HG02884 (cell line): Measurements from ENCODE around the gene TRPM2.

ENCODE experiments used
- ATAC-seq: cut with Tn5 transposase; IDR thresholded peaks from one replicate; pipeline ENCODE4 v1.9.1; 2021; ENCODE audit warnings: mild to moderate bottlenecking, moderate library complexity; ENCODE audit not compliant: unreplicated experiment

TRPM2 gene

DNA sequence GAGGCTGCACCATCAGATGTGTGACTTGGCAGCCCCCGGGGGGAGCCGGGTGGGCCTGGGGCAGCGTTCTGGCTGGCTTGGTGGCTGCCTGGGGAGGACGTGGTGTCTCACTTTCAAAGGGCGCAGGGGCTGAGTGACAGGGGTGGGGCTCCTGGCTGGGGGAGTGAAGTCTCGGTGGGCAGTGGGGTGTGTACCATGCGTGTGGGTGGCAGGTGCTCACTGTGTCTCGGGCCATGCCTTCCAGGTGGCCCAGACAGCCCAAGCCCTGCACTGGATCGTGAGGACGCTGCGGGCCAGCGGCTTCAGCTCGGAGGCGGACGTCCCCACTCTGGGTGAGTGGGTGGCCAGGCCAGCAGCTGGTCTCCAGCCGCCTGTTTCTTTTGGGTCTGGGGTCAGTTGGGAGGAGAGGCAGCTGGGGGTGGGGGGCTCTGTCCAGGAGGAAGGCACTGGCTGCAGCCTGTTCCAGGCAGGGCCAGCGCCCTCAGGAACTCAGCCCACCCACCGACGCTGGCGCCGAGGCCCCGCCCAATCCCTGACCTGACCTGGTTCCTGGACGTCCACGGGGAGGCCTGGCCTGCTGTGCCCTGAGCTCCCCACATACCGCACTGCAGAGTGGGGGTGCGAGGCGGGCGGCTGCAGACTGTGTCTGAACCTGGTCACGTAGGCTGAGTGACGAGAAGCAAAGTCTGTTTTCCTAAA lies 71.3 kb downstream of the TRPM2 start:
- no peak for ATAC-seq

DNA sequence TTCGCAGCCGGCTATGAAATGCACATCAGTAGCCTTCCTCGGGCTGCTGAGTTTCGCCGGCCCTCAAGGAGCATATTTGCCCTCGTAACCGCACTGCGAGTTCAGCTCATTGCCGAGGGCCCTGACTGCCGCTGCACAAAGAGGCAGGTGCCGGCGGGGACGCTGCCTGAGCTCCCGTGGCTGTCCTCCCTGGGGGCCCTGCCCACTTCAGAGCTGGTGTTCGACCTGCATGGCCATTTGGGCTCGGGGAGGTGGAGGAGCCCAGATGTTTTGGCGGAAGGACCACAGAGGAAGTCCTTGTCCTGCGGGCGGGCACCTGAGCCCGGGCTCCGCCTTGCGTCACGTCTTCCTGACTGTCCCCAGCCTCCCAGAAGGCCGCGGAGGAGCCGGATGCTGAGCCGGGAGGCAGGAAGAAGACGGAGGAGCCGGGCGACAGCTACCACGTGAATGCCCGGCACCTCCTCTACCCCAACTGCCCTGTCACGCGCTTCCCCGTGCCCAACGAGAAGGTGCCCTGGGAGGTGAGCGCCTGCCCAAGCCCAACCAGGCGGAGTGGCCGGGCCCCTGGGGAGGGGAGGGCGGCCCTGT lies 72.0 kb downstream of the TRPM2 start:
- no peak for ATAC-seq

- ATAC-seq: no peak
Observed at GRCh38 chr21:44425895-44426662, 72.7 kb downstream of the TRPM2 start.

DNA sequence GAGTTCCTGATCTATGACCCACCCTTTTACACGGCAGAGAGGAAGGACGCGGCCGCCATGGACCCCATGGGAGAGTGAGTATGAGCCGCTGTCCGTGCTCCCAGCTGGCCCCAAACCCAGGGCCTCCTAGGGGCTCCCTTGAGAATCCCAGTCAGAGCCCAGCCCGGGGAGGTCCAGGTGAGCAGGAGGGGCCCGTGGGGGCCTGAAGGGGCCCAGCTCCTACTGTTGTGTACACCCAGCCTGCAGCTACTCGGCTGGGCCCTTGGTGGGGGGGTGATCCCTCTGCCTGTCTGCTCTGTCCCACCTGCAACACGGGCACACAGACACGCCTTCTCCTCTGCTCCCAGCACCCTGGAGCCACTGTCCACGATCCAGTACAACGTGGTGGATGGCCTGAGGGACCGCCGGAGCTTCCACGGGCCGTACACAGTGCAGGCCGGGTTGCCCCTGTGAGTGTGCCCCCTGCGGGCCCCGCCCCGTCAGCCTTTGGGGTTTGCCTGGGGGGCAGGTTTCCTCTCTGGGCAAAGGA lies 73.3 kb downstream of the TRPM2 start:
- no peak for ATAC-seq

DNA sequence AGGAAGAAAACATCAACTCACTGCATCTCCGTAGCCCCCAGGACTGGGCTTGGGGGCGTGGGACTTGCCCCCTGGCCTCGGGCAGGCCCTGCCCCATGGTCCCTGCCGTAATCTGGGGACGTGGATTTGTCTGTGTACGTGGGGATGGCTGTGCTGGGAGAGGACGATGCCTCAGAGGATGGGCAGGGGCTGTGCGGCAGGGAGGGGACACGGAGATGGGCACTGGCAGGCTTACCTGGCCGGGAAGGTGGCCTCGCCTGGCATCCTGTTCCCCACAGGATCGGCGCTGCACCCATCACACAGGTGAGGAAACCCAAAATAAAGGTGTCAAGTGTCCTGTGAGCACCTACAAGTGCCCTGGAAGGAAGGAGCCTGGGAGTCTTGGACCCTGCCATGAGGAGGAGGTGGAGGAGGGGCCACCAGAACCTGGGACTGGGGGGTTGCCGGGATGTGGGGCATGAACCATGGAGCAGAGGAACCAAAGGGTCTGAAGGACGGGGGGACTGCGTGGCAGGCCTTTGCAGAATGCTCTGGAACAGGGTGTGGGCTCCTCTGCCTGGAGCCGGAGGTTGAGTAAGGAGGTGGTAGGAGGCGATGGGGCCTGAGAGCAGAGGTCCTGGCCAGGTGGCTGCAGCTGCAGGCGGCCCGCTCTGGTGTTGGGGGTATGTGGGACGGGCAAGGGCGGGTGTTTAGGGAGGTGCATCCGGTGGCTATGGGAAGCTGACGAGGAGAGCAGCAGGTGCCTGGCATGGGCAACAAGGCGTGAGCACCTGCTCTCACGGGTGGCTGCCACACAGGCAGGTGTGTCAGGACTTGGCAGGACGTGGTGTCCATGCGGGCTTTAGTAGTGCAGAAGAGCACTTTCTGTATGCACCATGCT lies 74.1 kb downstream of the TRPM2 start:
- ATAC-seq: no peak

DNA sequence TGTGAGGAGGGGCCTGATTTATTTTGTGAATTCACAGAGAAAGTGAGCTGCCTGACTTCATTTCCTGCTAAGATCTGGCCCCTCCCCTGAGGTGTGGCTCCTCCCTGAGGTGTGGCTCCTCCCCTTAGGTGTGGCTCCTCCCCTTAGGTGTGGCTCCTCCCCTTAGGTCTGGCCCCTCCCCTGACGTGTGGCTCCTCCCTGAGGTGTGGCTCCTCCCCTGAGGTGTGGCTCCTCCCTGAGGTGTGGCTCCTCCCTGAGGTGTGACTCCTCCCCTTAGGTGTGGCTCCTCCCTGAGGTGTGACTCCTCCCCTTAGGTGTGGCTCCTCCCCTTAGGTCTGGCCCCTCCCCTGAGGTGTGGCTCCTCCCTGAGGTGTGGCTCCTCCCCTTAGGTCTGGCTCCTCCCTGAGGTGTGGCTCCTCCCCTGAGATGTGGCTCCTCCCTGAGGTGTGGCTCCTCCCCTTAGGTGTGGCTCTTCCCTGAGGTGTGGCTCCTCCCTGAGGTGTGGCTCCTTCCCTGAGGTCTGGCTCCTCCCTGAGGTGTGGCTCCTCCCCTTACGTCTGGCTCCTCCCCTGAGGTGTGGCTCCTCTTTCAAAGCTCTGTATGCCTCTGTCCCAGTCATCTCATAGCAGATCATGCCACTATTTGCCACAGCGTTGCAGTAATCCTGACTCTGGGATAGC lies 75.0 kb downstream of the TRPM2 start:
- ATAC-seq: no peak

DNA sequence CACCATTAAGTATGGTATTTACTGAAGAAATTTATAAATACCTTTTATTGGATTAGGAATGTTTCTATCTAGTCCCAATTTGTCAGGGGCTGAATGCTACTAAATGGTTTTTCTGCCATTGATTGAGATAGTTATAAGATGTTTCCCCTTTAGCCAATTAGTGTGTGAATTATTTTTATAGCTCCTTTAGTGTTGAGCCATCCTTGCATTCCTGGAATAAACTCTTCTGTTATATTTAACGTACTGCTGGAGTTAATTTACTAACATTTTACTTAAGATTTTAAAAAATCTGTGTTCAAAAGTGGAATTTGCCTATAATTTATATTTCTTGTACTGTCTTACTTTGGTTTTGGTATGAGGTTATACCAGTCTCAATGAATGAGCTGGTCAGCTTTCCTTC lies 76.5 kb downstream of the TRPM2 start:
- no peak for ATAC-seq

- no peak for ATAC-seq
Observed at GRCh38 chr21:44431300-44431699, 77.9 kb downstream of the TRPM2 start.

GRCh38 chr21:44432841-44433790 lies 79.7 kb downstream of the TRPM2 start:
- no peak for ATAC-seq

GRCh38 chr21:44433791-44434567 lies 80.6 kb downstream of the TRPM2 start:
- ATAC-seq: no peak

DNA sequence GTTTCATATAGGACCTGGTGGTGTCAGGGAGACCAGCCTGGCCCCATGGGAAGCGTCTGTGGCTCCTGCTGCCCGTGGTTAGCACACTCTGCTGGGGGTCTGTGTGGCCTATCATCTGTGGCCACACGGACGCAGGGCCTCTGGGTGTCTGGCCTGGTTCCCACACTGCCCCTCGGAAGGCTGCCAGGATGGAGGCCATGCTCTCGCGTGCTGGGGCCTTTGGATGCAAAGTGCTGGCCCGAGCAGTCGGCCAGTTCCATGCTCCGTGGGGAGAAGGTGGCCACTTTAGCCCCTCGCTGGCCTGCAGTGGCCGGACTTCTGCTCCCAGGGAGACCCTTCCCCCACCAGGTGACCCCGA lies 81.1 kb downstream of the TRPM2 start:
- ATAC-seq: no peak

DNA sequence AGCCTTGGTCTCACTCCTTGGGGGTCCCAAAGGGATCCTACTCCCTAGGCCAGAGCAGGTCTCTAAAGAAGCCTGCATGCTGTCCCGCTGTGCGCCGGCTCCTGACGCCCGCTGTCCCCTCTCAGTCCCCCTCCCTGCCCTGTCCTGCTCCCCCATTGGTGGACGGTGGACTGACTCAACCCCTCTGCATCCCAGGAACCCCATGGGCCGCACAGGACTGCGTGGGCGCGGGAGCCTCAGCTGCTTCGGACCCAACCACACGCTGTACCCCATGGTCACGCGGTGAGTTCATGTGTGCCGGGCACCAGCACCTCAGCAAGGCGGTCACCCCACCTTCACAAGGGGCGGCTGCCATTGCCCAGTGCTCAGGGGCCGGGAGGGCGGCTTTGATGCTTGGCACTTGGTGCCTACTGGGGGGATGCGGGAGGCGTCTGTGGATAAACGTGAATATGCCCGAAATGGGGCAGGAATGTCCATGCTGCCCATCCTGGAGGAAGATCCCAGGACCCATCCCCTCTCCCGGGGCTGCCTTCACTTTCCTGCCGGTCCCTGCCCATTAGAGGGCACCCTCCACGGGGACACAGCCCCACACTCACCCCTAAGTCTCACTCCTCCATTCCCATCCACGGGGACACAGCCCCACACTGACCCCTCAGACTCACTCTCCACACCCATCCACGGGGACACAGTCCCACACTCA lies 81.7 kb downstream of the TRPM2 start:
- ATAC-seq: no peak

- no peak for ATAC-seq
Observed at GRCh38 chr21:44436111-44436611, 82.7 kb downstream of the TRPM2 start.

DNA sequence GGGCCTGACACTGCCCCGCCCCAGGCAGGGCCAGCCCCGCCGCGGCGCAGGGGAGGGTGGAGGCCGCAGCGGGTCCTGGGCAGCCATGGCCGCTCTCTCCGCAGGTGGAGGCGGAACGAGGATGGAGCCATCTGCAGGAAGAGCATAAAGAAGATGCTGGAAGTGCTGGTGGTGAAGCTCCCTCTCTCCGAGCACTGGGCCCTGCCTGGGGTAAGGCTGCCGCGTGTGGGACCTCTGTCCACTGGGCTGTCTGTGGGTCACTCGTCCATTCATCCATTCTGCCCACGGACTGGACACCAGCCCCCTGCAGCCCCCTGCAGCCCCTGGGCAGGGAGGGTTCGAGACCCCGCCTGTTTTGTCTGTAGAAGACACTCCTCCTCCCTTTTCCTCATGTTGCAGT lies 83.5 kb downstream of the TRPM2 start:
- no peak for ATAC-seq

- no peak for ATAC-seq
Observed at GRCh38 chr21:44437371-44437695, 83.9 kb downstream of the TRPM2 start.

- no peak for ATAC-seq
Observed at GRCh38 chr21:44437696-44438431, 84.4 kb downstream of the TRPM2 start.

DNA sequence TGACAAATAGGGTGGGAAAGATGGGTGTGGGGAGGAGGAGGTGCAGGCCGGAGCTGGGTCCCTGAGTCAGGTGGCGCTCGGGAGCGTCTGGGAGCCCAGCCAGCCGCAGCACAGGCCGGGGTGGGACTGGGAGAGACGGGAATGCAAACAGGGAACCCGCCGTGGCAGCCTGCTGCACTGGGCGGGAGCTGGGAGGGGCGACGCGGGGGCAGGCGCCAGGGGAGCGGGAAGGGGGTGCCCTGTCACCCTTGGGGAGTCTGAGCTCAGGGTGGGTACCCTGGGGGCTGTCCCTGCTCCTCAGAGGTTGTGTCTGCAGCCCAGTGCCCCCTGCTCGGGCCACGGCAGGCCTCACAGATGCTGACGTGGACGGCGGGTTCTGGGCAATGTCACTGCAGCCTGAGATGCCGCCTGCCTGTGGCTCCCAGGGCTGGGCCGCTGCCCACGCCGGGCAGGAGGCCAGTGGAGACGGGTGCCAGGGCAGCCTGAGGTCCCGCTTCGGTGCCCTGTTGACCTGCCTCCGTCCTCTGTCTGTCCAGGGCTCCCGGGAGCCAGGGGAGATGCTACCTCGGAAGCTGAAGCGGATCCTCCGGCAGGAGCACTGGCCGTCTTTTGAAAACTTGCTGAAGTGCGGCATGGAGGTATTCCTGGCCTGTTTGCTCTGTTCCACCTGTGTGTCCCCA lies 85.2 kb downstream of the TRPM2 start:
- ATAC-seq: no peak
